Adipose tissue (tissue), 3 donors: Measurements from ENCODE around the gene EMP1. TPM values are rescaled to one million over a fixed set of nuclear protein-coding genes. Genes with fewer than 3 reads are reported as not detected.
A peak's percentile ranks its signal among the peaks of the same experiment; 100 is the strongest.

Experiments
- H3K27ac ChIP-seq: one replicate; pipeline ENCODE4 v1.5.1; 2013; ENCODE audit warnings: low read depth, low read length
- WGBS, 3 donors: extraction: QIAGEN DNeasy Blood & Tissue Kit; methylation state at CpG; one replicate each; pipeline ENCODE4 v1.1.7; 2013; 5-methylcytosine and 5-hydroxymethylcytosine counted together
- polyA plus RNA-seq, 3 donors: library from polyadenylated mRNA; stranded (reverse); fragments of 200-250 nt; gene quantifications; one replicate each; pipeline ENCODE4 v1.2.3, GENCODE V29; 2013
- donor health status: healthy with polysubstance abuse.
- donor health status: Bipolar disorder and iron deficiency.
- donor health status: healthy.

EMP1 gene
- 100 to 1,000 TPM in 1 of 3 donors, 10 to 100 TPM in 2; 29.2 to 782 (median 83.5) TPM for polyA plus RNA-seq

GRCh38 chr12:13196130-13196921, at the start of gene EMP1:
TSS of gene EMP1 (plus strand) at chr12:13196726. CDS start at chr12:13211511, 14,785 bp downstream.
- peak within 1 kb of the TSS; percentile 96 for H3K27ac ChIP-seq
- WGBS, 3 donors: 7 to 20% (median 8%) methylated on average over 11 of the region's 11 CpGs

DNA sequence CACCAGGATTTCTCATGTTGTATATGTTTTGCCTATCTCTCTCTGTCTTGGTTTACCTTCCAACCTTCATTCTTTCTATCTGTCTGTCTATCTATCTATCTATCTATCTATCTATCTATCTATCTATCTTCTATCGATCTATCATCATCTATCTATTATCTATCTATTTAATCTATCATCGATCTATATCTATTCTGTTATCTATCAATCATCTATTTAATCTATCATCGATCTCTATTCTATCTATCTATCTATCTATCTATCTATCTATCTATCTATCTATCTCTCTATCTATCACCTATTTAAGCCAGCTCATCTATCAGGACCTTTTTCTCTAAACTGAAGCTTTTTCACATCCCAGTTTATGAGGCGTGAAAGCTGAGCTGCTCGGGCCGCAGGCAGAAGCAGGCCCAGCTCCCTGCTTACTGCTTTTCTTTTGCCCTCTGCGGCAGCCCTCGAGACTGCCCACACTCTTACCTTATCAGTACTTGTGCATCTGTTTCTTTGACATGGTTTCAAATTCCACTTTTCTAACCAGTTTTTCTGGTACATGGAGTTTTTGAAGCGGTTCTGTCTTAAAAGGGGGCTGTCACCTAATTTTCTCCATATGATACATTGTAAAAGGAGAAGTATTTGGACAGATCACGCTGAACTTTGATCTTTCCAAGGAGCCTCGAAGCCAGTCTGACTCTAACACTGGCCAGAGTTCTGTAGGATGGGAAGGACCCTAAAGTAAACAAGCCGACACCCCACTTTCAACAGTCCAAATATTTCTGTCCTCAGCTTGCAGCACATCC, 48.6 kb upstream of the EMP1 start:
- H3K27ac ChIP-seq: no peak overlapping the region
- WGBS, 3 donors: 47 to 56% (median 54%) methylated on average over 12 of the region's 12 CpGs

GRCh38 chr12:13148485-13148847, 48.1 kb upstream of the EMP1 start:
- WGBS, 3 donors: 66 to 80% (median 71%) methylated on average over 3 of the region's 3 CpGs
- no peak overlapping the region for H3K27ac ChIP-seq

DNA sequence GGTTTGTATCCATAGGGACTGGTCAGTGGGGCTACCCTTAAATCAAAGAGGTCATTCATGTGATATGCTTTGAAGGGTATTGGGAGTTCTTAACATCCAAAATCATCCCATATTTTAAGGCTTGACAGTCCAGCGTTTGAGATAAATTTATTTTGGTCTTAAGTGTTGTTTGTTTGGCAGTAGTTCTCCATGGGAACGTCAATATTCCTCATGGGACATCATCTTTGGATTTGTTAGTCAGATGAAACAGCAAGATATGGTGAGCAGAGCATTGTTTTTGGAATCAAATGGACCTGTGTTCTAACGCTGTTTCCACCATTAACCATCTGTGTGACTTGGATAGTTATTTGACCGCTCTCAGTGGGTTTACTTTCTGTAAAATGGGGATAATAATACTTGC, 47.1 kb upstream of the EMP1 start:
- WGBS, 3 donors: 51 to 72% (median 65%) methylated on average over 4 of the region's 4 CpGs
- H3K27ac ChIP-seq: no peak overlapping the region

DNA sequence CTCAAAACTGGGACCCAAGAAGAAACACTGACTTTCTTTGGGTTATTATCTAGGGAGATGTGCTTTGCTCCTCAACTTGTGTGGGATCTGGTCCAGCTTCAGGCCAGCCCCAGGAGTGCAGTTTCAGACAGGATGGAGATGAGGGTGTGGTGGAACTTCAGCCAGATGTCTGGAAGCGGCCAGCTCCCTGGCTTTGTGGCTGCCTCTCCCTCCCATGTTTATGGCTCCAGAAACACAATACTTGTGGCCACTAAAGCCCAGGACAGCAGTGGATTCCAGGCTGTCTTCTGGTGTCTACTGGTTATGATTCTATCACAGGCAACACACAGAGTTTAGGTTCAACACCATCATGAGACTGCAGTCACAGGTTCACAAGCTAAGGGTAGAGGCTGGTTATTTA, 44.2 kb upstream of the EMP1 start:
- no peak overlapping the region for H3K27ac ChIP-seq
- WGBS, 3 donors: 27 to 70% (median 61%) methylated on average over 1 of the region's 1 CpG

GRCh38 chr12:13152756-13153155, 43.8 kb upstream of the EMP1 start:
- WGBS, 3 donors: 76 to 92% (median 86%) methylated on average over 6 of the region's 6 CpGs
- no peak overlapping the region for H3K27ac ChIP-seq

- H3K27ac ChIP-seq: no peak overlapping the region
- WGBS, 3 donors: 80 to 88% (median 87%) methylated on average over 7 of the region's 7 CpGs
These were observed 43.3 kb upstream of the EMP1 start for GRCh38 chr12:13153180-13153579.

GRCh38 chr12:13154027-13154538, 42.4 kb upstream of the EMP1 start:
- no peak overlapping the region for H3K27ac ChIP-seq
- WGBS, 3 donors: 25 to 58% (median 31%) methylated on average over 3 of the region's 3 CpGs

DNA sequence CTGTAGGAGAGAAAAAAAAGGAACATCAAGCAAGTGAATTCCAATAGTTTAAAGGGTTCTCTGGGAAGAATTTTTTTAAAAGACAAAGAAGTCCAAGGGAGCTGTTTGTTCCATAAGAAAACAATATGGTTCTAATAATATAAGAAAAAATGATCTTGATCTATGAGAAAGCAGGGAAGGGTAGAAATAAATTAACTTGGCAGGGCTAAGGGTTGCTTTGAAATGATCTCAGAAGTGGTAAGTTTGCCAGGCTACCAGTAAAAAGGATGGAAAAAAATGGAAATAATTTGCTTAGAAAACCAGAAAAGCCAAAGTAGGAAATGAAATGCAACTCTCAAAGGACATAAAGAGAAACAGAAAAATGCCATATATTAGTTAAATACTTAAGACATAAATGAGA, 41.7 kb upstream of the EMP1 start:
- no peak overlapping the region for H3K27ac ChIP-seq

- 47 to 62% (median 61%) methylated on average over 2 of the region's 2 CpGs for WGBS, 3 donors
- H3K27ac ChIP-seq: no peak overlapping the region
These were observed 40.2 kb upstream of the EMP1 start for GRCh38 chr12:13156277-13156676.

DNA sequence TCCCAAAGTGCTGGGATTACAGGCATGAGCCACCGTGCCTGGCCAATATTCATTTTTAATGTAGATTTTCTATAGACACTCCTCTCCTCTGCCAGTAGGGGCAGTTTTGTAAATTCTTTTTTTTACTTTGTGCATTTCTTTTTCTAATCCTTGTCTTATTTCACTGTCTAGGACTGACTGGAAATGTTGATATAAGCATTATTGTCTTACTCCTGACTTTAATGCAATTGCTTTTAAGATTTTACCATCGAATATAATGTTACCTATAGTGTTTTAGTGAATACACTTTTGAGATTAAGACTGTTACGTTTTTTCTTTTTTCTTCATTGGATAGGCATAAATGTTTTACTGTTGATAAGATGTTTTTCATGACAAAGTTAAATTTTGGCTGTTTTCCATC, 35.4 kb upstream of the EMP1 start:
- 74 to 86% (median 81%) methylated on average over 3 of the region's 3 CpGs for WGBS, 3 donors
- H3K27ac ChIP-seq: no peak overlapping the region

DNA sequence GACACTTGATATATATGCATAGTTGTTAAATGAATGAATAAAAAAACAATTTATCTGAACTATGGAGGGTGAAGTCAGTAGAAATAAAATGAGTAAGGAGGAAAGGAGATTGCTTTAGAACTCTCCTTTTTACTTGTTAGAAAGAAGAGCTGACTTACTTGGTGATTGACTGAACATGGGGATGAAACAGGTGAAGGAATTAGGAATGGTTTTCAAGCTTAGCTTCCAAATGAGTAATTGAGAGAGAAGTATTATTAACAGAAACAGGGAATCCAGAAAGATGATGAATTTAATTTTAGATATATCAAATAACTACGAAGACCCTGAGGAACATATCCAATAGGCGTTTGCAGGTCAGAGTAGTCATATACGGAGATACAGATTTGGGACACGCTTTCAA, 33.6 kb upstream of the EMP1 start:
- WGBS, 3 donors: 92 to 99% (median 97%) methylated on average over 4 of the region's 4 CpGs
- H3K27ac ChIP-seq: no peak overlapping the region

GRCh38 chr12:13163868-13164635, 32.5 kb upstream of the EMP1 start:
- whole genome bisulfite sequencing, 3 donors: 83 to 88% (median 83%) methylated on average over 8 of the region's 8 CpGs
- no peak overlapping the region for H3K27ac ChIP-seq

DNA sequence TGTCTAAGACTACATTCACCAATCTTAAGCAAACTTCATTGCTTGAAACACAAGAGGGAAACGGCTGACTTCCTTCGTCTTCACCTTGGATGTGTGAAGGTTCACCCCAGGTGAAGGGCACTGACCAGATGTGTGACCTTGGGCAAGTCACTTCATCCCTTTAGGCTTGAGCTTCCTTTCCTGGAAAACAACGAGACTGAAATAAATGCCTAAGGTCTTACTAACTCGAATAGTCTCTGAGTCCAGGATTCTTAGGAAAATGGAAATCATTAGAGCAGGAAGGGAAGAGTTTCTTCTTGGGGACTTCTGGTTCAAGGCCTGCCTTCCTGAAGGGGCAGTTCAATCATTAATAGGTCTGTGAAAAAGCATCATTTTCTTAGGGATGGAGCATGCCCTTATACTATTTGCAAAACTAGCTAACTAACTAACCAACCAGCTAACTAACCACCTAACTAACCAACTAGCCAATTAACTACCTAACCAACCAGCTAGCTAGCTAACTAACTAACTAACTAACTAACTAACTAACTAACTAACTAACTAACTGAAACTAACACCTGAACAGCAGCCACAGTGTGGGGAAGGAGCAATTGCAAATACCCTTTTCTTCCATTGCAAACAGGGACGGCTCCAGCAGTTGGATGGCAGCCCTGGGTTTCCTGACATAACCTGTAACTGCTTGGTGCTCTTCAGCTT, 31.5 kb upstream of the EMP1 start:
- peak overlapping the region; percentile 17 for H3K27ac ChIP-seq

DNA sequence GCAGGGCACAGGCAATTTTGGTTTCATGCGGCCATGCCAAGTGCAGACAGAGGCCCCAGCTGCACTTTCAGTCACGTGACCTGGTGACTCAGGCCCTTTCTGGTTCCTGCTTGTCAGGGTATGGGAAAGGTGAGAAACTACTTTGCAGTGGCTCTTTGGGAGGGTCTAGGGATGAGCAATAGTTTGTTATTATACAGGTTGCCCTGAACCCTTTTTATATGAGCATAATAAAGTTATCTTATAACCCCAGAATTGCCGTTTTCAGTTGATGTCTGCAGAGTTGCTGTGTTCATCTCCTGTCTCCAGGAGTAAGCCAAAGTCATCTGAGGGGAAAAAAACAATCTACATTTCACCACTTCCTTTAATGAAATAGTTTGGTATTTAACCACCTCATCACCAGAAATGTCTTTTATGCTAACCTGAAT, 30.9 kb upstream of the EMP1 start:
- H3K27ac ChIP-seq: peak overlapping the region; percentile 17
- WGBS, 3 donors: 13 to 40% (median 14%) methylated on average over 3 of the region's 3 CpGs

More for the DNA sequence above, 31.5 kb upstream of the EMP1 start:
- 55 to 61% (median 59%) methylated on average over 5 of the region's 5 CpGs for WGBS, 3 donors

GRCh38 chr12:13167226-13167625, 29.3 kb upstream of the EMP1 start:
- H3K27ac ChIP-seq: no peak overlapping the region
- WGBS, 3 donors: 67 to 78% (median 74%) methylated on average over 3 of the region's 3 CpGs

- H3K27ac ChIP-seq: no peak overlapping the region
- WGBS, 3 donors: 93 to 95% (median 93%) methylated on average over 4 of the region's 4 CpGs
These were observed 28.6 kb upstream of the EMP1 start for GRCh38 chr12:13167906-13168305.

GRCh38 chr12:13169272-13169671, 27.3 kb upstream of the EMP1 start:
- no peak overlapping the region for H3K27ac ChIP-seq
- 43 to 72% (median 56%) methylated on average over 1 of the region's 1 CpG for WGBS, 3 donors
